Fibroblast of mammary gland (primary cell): ENCODE results near the gene PTPRM.

Experiments
- DNase-seq: peaks from one replicate; pipeline ENCODE4 v3.0.0-alpha.2; 2010; ENCODE audit warnings: low read depth
- H3K4me3 ChIP-seq: 2 replicates; pipeline ENCODE4 v1.5.1; 2011; ENCODE audit warnings: low read depth, mild to moderate bottlenecking, low read length, moderate library complexity; ENCODE audit not compliant: control insufficient read depth
- TF ChIP-seq, protein P1 (sequence below): conservative IDR thresholded peaks from 2 replicates; pipeline ENCODE4 v1.5.1; 2011; ENCODE audit warnings: low read depth, low read length, inconsistent platforms; ENCODE audit not compliant: control insufficient read depth, insufficient read depth

Gene PTPRM

GRCh38 chr18:8018701-8019331 lies 451.7 kb downstream of the PTPRM start:
- H3K4me3 ChIP-seq, result no peak overlapping the region
- no peak for DNase-seq
- TF ChIP-seq, protein P1, sequence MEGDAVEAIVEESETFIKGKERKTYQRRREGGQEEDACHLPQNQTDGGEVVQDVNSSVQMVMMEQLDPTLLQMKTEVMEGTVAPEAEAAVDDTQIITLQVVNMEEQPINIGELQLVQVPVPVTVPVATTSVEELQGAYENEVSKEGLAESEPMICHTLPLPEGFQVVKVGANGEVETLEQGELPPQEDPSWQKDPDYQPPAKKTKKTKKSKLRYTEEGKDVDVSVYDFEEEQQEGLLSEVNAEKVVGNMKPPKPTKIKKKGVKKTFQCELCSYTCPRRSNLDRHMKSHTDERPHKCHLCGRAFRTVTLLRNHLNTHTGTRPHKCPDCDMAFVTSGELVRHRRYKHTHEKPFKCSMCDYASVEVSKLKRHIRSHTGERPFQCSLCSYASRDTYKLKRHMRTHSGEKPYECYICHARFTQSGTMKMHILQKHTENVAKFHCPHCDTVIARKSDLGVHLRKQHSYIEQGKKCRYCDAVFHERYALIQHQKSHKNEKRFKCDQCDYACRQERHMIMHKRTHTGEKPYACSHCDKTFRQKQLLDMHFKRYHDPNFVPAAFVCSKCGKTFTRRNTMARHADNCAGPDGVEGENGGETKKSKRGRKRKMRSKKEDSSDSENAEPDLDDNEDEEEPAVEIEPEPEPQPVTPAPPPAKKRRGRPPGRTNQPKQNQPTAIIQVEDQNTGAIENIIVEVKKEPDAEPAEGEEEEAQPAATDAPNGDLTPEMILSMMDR, result no peak

DNA sequence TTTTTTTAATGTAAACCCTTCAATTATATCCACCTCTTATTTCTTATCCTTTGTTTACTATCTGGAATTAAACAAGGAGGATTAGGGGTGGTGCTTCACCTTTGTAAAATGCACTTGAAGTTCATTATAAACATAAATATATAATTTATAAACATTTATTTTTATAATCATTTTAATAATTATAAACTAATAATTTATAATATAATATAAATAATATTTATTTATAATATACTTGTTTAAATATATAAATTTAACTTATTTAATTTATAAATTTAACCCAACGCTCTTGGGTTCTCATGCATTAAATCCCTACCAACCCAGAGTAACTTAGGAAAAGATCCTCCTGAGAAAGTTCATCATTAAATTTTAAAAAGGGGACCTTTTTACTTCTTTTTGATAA lies 452.5 kb downstream of the PTPRM start:
- TF ChIP-seq, protein P1, result no peak
- no peak for DNase-seq
- no peak overlapping the region for H3K4me3 ChIP-seq

DNA sequence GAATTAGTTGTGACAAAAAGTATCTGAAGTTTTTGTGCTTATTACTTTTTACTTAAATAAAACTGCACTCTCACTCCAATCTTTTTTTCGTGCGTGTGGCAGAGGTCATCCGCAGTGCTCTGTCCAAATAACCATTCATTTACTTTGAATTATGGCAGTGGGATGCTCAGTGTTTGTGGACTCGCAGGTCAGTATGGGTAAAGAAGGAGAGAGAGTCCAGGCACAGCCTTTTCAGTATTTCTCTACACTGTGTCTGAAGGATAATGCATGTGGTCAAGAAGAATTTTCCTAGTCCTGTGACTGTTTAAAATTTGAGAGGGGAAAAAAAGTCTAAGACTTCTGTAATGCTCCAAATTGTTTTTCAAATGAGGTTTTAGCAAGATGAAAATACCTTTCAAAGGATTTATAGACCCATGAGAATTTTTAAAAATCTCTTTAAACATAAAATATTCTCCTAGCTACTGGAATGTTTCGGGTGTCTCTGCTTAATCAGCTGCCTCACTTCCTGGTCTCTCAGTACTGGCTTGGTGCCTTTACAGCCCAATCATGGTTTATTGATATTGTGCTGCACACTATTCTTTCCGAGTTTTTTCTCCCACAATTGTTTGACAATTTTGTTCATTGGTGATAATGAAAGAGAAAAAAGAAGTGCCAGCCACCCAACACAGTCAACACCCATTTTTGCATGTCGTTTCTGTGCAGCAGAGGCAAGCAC lies 453.2 kb downstream of the PTPRM start:
- H3K4me3 ChIP-seq, result no peak overlapping the region
- TF ChIP-seq, protein P1, result no peak
- no peak for DNase-seq

DNA sequence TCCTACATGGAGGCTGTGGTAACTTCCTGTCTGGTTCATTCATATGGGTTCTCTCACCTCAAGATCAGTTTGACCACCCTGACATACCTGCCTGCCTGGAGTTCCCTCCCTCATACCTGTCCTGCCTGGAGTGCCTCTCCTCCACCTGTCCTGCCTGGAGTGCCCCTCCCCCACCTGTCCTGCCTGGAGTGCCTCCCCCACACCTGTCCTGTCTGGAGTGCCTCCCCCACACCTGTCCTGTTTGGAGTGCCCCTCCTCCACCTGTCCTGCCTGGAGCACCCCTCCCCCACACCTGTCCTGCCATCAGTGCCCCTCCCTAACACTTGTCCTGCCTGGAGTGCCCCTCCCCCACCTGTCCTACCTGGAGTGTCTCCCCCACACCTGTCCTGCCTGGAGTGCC lies 461.9 kb downstream of the PTPRM start:
- TF ChIP-seq, protein P1, result no peak
- no peak for DNase-seq
- H3K4me3 ChIP-seq, result no peak overlapping the region

GRCh38 chr18:8029731-8030130 lies 462.6 kb downstream of the PTPRM start:
- no peak for DNase-seq
- TF ChIP-seq, protein P1, result no peak
- H3K4me3 ChIP-seq, result no peak overlapping the region

DNA sequence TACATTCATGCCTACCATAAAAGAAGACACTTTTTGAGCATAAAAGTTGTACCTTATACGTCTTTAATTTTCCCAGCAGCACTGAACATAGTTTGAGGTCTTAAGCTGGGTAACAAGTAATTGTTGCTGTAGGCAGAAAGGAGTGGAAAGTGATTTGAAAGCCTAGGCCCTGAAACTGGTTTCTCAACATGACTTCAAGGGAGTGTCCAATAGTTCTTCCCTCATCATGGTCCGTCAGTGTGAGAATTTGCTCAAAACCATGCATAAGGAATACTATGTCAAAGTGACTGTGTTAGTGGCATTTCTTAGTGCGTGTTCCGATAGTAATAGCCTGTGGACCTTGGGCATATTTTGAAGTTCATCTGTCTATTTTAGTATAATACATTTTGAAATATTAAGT lies 463.1 kb downstream of the PTPRM start:
- no peak for DNase-seq
- H3K4me3 ChIP-seq, result no peak overlapping the region
- TF ChIP-seq, protein P1, result no peak
